IMR-90 (cell line): ENCODE data around the gene DOCK10. TPM values are rescaled to one million over a fixed set of nuclear protein-coding genes. Genes with fewer than 3 reads are reported as not detected.

Experiments
- ATAC-seq: fragments of 200-7000 bp; cut with Tn5 transposase; 2 replicates; pipeline ENCODE4 v1.9.1; 2020; ENCODE audit warnings: low read depth, mild to moderate bottlenecking, moderate library complexity
- BruUV-seq: library from RNA; stranded (reverse); fragments of 400-500 nt; replicated peaks from 2 replicates; lab custom pipeline; 2021; lab: Mats Ljungman, UMichigan
- CTCF ChIA-PET: fragments of 300-600 bp; formaldehyde crosslinking; extraction: SDS; loops from one replicate; lab custom pipeline; 2021; ENCODE audit warnings: antibody characterized with exemption; lab: Yijun Ruan, JAX
- POLR2A ChIA-PET: fragments of 300-600 bp; sonication (Branson Sonifier 250); formaldehyde crosslinking; loops from one replicate; lab custom pipeline; 2022; ENCODE audit warnings: antibody characterized with exemption; ENCODE audit not compliant: unreplicated experiment; lab: Charles Lee
- DNase-seq: peaks from one replicate; pipeline ENCODE4 v3.0.0; 2013
- H2AFZ ChIP-seq: replicated peaks from 2 replicates; pipeline ENCODE3; 2013; ENCODE audit warnings: low read length, mild to moderate bottlenecking; ENCODE audit not compliant: poor library complexity
- H2AK5ac ChIP-seq: 2 replicates; pipeline ENCODE4 v1.6.1; 2013; ENCODE audit warnings: low read depth, low read length, inconsistent platforms
- H2AK9ac ChIP-seq: replicated peaks from 2 replicates; pipeline ENCODE3; 2013; ENCODE audit warnings: mild to moderate bottlenecking, low read depth, low read length, moderate library complexity; ENCODE audit not compliant: poor library complexity
- H2BK120ac ChIP-seq: 2 replicates; pipeline ENCODE4 v1.6.1; 2013; ENCODE audit warnings: low read depth, low read length, inconsistent platforms
- H2BK15ac ChIP-seq: 3 replicates; pipeline ENCODE4 v1.6.1; 2013; ENCODE audit warnings: low read depth, low read length, inconsistent platforms
- H2BK20ac ChIP-seq: 2 replicates; pipeline ENCODE4 v1.6.1; 2013; ENCODE audit warnings: low read depth, mild to moderate bottlenecking, inconsistent platforms, low read length, moderate library complexity
- H2BK5ac ChIP-seq: 2 replicates; pipeline ENCODE4 v1.6.1; 2013; ENCODE audit warnings: mild to moderate bottlenecking, low read depth, low read length, inconsistent platforms; ENCODE audit not compliant: poor library complexity, severe bottlenecking
- H3K14ac ChIP-seq: replicated peaks from 2 replicates; pipeline ENCODE4 v1.6.1; 2013; ENCODE audit warnings: low read depth, low read length, inconsistent platforms
- H3K18ac ChIP-seq: 2 replicates; pipeline ENCODE4 v1.6.1; 2013; ENCODE audit warnings: low read depth, low read length, control low read depth
- H3K23ac ChIP-seq: 2 replicates; pipeline ENCODE4 v1.6.1; 2013; ENCODE audit warnings: low read depth, low read length, inconsistent platforms
- H3K27ac ChIP-seq: 2 replicates; pipeline ENCODE4 v1.5.1; 2013; ENCODE audit warnings: mild to moderate bottlenecking, control low read depth, low read length; ENCODE audit not compliant: insufficient read depth
- H3K27me3 ChIP-seq: 2 replicates; pipeline ENCODE4 v1.6.1; 2013; ENCODE audit warnings: low read length; ENCODE audit not compliant: control insufficient read depth, insufficient read depth
- H3K36me3 ChIP-seq: 2 replicates; pipeline ENCODE4 v1.6.1; 2013; ENCODE audit warnings: low read length, mixed read lengths; ENCODE audit not compliant: control insufficient read depth, insufficient read depth
- H3K4ac ChIP-seq: 2 replicates; pipeline ENCODE4 v1.6.1; 2013; ENCODE audit warnings: low read depth, low read length, inconsistent platforms
- H3K4me1 ChIP-seq: 2 replicates; pipeline ENCODE4 v1.6.1; 2013; ENCODE audit warnings: low read length, mixed read lengths; ENCODE audit not compliant: control insufficient read depth, insufficient read depth
- H3K4me2 ChIP-seq: 2 replicates; pipeline ENCODE4 v1.6.1; 2013; ENCODE audit warnings: low read depth, mild to moderate bottlenecking, control low read depth, low read length, moderate library complexity
- H3K4me3 ChIP-seq: 2 replicates; pipeline ENCODE4 v1.5.1; 2013; ENCODE audit warnings: low read depth, mild to moderate bottlenecking, control low read depth, low read length, moderate library complexity; ENCODE audit not compliant: insufficient read depth
- H3K56ac ChIP-seq: 2 replicates; pipeline ENCODE4 v1.6.1; 2013; ENCODE audit warnings: low read length, inconsistent platforms; ENCODE audit not compliant: insufficient read depth; ENCODE audit errors: extremely low read depth
- H3K79me1 ChIP-seq, 2 experiments: 2 replicates each; pipeline ENCODE4 v1.6.1; 2013; ENCODE audit warnings: low read length in 2 of 2, inconsistent platforms in 1 of 2, low read depth in 1 of 2
- H3K9ac ChIP-seq: 2 replicates; pipeline ENCODE4 v1.6.1; 2013; ENCODE audit warnings: low read depth, low read length, control low read depth
- H3K9me1 ChIP-seq: 2 replicates; pipeline ENCODE4 v1.6.1; 2013; ENCODE audit warnings: low read length, inconsistent platforms; ENCODE audit not compliant: insufficient read depth
- H3K9me3 ChIP-seq: 2 replicates; pipeline ENCODE4 v1.6.1; 2013; ENCODE audit warnings: low read length; ENCODE audit not compliant: control insufficient read depth, insufficient read depth
- H4K20me1 ChIP-seq: 2 replicates; pipeline ENCODE4 v1.6.1; 2013; ENCODE audit warnings: low read length, inconsistent platforms; ENCODE audit not compliant: insufficient read depth
- H4K5ac ChIP-seq: 2 replicates; pipeline ENCODE4 v1.6.1; 2013; ENCODE audit warnings: mild to moderate bottlenecking, low read depth, low read length, control low read depth
- H4K8ac ChIP-seq, 2 experiments: 2 replicates each; pipeline ENCODE4 v1.6.1; 2013; ENCODE audit warnings: low read depth in 2 of 2, low read length in 2 of 2, control low read depth in 1 of 2, inconsistent platforms in 1 of 2
- H4K91ac ChIP-seq: 2 replicates; pipeline ENCODE4 v1.6.1; 2013; ENCODE audit warnings: low read depth, low read length, inconsistent platforms; ENCODE audit not compliant: insufficient read depth
- BHLHE40 ChIP-seq: fragments of 150-350 bp; IDR thresholded peaks from 2 replicates; pipeline ENCODE4 v1.6.1; 2016; ENCODE audit warnings: mild to moderate bottlenecking, low read depth, low read length
- MAFK ChIP-seq: IDR thresholded peaks from 2 replicates; pipeline ENCODE4 v1.6.1; 2012; ENCODE audit warnings: low read depth, low read length, improper control_type of control experiment
- MAZ ChIP-seq: IDR thresholded peaks from 2 replicates; pipeline ENCODE4 v1.6.1; 2012; ENCODE audit warnings: low read depth, mild to moderate bottlenecking, low read length, improper control_type of control experiment, moderate library complexity, borderline replicate concordance
- NFE2L2 ChIP-seq: fragments of 150-350 bp; IDR thresholded peaks from 2 replicates; pipeline ENCODE4 v1.6.1; 2016; ENCODE audit warnings: low read depth, mild to moderate bottlenecking, low read length
- WGBS, 2 experiments: methylation state at CpG; one replicate each; pipeline versions ENCODE4 v1.1.5 to v1.1.7; 2013; ENCODE audit warnings: missing lambda C conversion rate in 2 of 2; ENCODE audit not compliant: insufficient read length in 1 of 2; ENCODE audit errors: extremely low coverage in 2 of 2; 5-methylcytosine and 5-hydroxymethylcytosine counted together
- dilution Hi-C: fragments of 300-500 bp; cut with HindIII; formaldehyde crosslinking; loops from one replicate; pipeline ENCODE4 v1.14.3; 2018; ENCODE audit warnings: low sequenced_read_pairs; ENCODE audit not compliant: unreplicated experiment
- in situ Hi-C: fragments of 300-500 bp; cut with MboI; formaldehyde crosslinking; loops from 3 replicates; pipeline ENCODE4 v1.14.3; 2019; ENCODE audit warnings: low sequenced_read_pairs, inconsistent platforms, mixed read lengths
- intact Hi-C: fragments of 100-400 bp; cut with micrococcal nuclease; formaldehyde crosslinking; loops from 2 replicates; pipeline ENCODE4 v1.10.0; 2022
- polyA plus RNA-seq, 3 experiments: library from polyadenylated mRNA; depleted of rRNA; stranded (reverse); fragments of >200 nt; gene quantifications; 2 replicates each; pipeline ENCODE4 v1.2.3, GENCODE V29; 2012; ENCODE audit warnings: low replicate concordance in 1 of 3
- total RNA-seq: library from RNA; depleted of rRNA; stranded (reverse); fragments of >200 nt; gene quantifications from 2 replicates; pipeline ENCODE4 v1.2.3, GENCODE V29; 2012

The DOCK10 gene
- total and polyA plus RNA-seq, 2 of the 4 experiments (the other 2 are of a cell fraction), result 58.6 to 75.3 TPM

DNA sequence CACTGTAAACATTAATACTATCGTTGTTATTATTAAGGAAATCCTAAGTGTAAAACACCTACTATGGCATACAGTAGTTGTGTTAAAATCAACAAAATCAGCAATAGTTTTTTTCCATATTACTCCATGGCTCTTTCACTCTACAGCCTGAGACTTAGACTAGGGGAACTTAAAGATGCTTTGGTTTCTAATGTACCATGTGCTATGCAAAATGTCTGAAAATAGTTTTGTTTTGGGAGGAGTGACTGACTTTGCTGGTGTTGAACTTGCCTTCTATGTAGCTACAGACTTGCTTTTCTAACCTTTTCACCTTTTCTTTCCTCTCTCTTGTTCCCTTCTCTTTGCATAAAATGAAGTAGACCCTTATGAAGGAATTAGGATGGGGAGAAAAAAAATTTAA lies 167.1 kb downstream of the DOCK10 start:
- no peak overlapping the region for H2AK5ac ChIP-seq
- in situ Hi-C loops (no loop called here), intact Hi-C loops (no loop called here), dilution Hi-C loops (no loop called here)
- no TSS peak for BruUV-seq
- peaks cover 0 to 4% of the 10 kb centered on the region in 2 experiments; a peak in 2 of 4 replicates for H3K79me1 ChIP-seq
- H3K9me1 ChIP-seq, result no peaks in the 10 kb centered on the region
- no peak overlapping the region; a peak in 1 of 4 replicates for H4K8ac ChIP-seq
- no peak overlapping the region for H3K9ac ChIP-seq
- DNase-seq (no peak), ATAC-seq (no peak)
- H3K4me1 ChIP-seq, result no peaks in the 10 kb centered on the region; the same call in 1 of the 2 replicates
- no peak overlapping the region for H3K18ac ChIP-seq
- WGBS, 2 experiments, result no CpG with 5 or more reads among the region's 1 CpG
- H3K23ac ChIP-seq, result no peak overlapping the region
- H3K4me2 ChIP-seq, result no peak overlapping the region
- H3K9me3 ChIP-seq, result no peaks in the 10 kb centered on the region
- no peak overlapping the region for H2BK20ac ChIP-seq
- no peak overlapping the region for H2BK5ac ChIP-seq
- ChIA-PET CTCF (no interaction called here), POLR2A (no interaction called here)
- peaks cover 3% of the 10 kb centered on the region for H3K36me3 ChIP-seq
- no peak overlapping the region for H3K4ac ChIP-seq
- TF ChIP-seq MAFK (no peak), NFE2L2 (no peak), BHLHE40 (no peak), MAZ (no peak)
- H2BK15ac ChIP-seq, result no peak overlapping the region
- H3K4me3 ChIP-seq, result no peak overlapping the region
- H3K27me3 ChIP-seq, result no peaks in the 10 kb centered on the region
- H4K5ac ChIP-seq, result no peak overlapping the region; the same call in 1 of the 2 replicates
- no peak overlapping the region for H3K56ac ChIP-seq
- no peak overlapping the region for H2AK9ac ChIP-seq
- no peaks in the 10 kb centered on the region for H4K20me1 ChIP-seq
- H2AFZ ChIP-seq, result no peak overlapping the region
- no peak overlapping the region for H2BK120ac ChIP-seq
- no peak overlapping the region for H4K91ac ChIP-seq
- H3K14ac ChIP-seq, result no peak overlapping the region
- H3K27ac ChIP-seq, result no peak overlapping the region
